NCI-H524 treated with DMSO at 0.1 percent for 48 hours (cell line): Measurements from ENCODE around the gene RGS14.
"Not testable (repeated sequence)": the region's sequence is repeated elsewhere in the genome, so short reads cannot be mapped to it uniquely, and the experiment has no call there.

Experiments used
- DNase-seq: peaks from one replicate; lab custom pipeline; 2025; lab: John Stamatoyannopoulos, UW

The RGS14 gene

DNA sequence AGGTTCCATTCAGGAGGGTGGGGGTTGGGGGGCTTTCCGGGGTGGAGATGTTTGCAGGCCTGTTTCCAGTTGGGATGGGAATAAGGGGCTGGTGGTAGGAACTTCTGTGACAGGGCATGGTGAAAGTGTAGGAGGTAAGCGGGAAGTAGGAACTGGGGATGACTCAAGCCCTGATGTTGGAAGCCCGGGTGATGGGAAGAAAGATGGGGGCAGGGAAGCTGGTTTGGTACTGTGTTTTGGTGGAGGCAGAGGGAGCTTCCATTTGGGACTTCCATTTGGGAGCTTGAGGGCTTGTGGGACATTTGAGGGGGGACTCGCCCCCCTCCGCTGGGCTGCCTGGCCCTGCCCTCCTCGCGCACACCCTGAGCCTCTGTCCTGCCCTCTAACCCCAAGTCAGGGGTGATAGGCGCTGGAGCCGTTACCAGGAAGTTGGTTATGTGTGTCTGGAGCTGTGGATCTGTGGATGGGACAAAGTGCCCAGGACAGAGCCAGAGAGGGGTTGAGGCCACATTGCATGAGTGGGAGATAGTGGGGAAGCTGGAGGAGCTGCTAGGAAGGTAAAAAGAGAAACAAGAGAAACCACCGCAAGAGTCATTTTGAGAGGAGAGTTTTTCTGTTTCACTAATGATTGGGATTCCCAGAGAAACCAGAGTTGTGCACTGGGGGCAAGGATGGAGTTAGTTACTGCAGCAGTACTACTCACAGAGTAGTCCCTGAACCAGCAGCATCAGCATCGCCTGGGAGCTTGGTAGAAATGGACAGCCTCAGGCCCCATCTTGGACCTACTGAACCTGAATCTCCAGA, 6.6 kb downstream of the RGS14 start:
- DNase-seq, result no peak

- peak; percentile 33 for DNase-seq
Observed at GRCh38 chr5:177365845-177366527, 8.3 kb downstream of the RGS14 start.

DNA sequence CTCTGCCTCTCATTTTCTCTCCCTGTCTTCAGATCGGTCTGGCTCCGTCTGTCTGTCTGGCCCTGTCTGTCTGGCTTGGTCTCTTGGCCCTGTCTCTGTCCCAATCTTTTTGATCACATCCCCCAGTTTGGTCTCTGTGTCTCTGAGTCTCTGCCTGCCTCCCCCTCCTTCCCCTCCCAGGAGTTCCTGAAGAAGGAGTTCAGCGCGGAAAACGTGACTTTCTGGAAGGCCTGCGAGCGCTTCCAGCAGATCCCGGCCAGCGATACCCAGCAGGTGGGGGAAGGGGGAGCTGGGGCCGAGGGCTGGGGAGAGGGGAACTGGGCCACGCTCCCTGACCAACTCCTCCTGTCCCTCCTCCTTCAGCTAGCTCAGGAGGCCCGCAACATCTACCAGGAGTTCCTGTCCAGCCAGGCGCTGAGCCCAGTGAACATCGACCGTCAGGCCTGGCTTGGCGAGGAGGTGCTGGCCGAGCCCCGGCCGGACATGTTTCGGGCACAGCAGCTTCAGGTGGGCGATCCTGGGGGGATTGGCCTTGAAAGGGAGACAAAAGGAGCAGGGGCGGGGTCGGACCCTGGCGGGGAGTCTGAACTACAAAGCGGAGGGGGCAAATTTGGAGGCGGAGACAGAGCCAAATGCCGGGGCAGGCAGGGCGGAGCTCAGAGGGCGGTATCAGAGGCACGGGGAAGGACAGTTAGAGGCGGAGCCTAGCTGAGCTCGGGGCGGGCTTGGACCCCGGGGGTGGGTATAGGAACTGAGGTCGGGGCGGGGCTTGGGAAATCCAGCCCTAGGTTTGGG, 9.0 kb downstream of the RGS14 start:
- no peak for DNase-seq

DNA sequence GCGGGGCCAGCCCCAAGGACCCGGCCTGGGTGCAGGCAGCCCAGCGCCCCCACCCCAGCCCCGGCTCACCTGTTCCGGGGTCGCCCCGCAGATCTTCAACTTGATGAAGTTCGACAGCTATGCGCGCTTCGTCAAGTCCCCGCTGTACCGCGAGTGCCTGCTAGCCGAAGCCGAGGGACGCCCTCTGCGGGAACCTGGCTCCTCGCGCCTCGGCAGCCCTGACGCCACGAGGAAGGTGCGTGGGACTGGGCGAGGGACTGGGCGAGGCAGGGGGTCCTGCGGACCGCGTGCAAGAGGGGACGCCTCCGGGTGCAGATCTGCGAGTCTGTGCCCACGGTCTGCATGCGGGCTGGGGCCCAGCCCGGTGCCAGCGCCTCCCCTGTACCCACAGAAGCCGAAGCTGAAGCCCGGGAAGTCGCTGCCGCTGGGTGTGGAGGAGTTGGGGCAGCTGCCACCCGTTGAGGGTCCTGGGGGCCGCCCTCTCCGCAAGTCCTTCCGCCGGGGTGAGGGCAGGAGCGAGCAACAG, 9.7 kb downstream of the RGS14 start:
- DNase-seq, result no peak

DNA sequence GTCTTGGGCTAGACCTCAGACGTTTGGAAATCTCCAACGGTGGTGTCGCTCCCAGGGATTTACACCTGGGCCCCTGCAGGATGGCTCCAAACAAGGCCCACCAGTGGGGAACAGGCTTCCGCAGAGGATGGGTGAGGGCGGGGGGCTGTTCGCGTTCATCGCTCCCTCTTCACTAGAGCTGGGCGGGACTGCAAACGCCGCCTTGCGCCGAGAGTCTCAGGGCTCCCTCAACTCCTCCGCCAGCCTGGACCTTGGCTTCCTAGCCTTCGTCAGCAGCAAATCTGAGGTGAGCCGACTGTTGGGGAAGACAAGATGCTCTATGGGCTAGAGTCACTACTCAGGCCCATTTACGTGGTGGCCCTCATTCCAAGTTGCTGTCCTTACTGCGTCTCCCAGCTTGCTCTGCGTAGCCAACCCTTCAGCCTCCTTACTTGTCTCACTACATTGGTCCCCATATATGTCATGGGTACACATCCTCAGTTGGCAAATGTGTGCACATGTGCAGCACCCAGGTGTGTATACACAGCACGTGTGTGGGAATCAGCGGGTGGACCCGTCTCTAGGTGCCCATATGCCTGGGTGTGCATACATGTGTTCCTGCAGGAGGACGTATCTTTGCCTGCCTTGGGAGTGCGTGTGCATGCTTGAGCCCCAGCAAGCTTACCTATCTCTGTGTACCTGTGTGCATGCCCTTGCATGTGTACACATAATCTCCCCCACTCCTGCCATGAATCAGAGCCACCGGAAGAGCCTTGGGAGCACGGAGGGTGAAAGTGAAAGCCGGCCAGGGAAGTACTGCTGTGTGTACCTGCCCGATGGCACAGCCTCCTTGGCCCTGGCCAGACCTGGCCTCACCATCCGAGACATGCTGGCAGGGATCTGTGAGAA, 10.5 kb downstream of the RGS14 start:
- no peak for DNase-seq

DNA sequence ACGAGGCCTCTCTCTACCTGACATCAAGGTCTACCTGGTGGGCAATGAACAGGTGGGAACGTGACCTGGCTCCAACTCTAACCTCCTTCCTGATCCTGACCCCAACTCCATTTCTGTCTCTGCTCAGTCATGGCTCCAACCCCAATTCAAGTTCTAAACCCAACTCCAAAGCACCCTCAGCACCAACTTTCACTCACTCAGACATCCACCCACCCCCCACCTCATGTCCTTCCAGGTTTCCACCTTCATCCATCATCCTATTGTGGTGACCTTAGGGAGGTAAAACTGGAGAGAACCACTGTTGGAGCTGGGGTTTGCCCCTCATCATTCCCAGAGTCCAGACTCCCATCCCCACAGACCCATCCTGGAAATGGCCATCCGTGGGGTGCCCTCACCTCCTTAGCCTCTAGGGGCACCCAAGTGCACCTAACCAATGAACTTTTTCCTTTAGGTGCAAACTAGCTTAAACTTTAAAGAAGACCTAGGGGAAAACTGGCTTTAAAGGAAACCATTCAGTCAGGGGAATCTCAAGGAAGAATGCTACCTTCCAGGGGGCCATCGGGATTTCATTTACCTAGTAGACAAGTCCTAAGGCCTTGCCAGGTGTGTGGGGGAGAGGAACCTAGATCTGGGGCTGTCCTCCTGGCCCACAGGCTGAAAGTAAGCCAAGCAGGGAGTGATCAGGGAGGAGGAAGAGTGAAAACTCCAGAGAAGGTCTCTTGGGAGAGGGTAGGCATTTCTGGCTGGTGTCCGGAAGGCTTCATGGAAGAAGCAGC, 11.3 kb downstream of the RGS14 start:
- no peak for DNase-seq

GRCh38 chr5:177369645-177370440, 12.1 kb downstream of the RGS14 start:
- no peak for DNase-seq

DNA sequence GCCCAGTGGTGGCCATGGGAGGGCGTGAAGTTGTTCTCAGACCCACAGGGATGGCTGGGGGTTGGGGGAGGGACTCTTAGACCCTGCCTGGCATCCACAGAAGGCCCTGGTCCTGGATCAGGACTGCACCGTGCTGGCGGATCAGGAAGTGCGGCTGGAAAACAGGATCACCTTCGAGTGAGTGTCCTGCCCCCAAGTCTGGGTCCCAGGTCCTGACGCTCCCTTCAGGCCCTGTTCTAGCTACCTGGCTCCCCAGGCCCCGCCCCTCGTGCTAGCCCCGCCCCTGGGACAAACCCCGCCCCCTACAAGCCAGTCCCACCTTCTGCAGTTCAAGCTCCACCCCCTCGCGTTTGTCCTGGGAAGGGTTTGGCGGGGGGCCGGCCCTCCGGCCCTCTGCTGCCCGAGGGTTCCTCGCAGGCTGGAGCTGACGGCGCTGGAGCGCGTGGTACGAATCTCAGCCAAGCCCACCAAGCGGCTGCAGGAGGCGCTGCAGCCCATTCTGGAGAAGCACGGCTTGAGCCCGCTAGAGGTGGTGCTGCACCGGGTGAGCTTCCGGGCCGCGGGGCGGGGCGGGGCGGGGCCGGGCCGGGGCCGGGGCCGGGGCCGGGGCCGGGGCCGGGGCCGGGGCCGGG, 12.9 kb downstream of the RGS14 start:
- peak; percentile 55 for DNase-seq

GRCh38 chr5:177371120-177372033, 13.7 kb downstream of the RGS14 start:
- no peak for DNase-seq

DNA sequence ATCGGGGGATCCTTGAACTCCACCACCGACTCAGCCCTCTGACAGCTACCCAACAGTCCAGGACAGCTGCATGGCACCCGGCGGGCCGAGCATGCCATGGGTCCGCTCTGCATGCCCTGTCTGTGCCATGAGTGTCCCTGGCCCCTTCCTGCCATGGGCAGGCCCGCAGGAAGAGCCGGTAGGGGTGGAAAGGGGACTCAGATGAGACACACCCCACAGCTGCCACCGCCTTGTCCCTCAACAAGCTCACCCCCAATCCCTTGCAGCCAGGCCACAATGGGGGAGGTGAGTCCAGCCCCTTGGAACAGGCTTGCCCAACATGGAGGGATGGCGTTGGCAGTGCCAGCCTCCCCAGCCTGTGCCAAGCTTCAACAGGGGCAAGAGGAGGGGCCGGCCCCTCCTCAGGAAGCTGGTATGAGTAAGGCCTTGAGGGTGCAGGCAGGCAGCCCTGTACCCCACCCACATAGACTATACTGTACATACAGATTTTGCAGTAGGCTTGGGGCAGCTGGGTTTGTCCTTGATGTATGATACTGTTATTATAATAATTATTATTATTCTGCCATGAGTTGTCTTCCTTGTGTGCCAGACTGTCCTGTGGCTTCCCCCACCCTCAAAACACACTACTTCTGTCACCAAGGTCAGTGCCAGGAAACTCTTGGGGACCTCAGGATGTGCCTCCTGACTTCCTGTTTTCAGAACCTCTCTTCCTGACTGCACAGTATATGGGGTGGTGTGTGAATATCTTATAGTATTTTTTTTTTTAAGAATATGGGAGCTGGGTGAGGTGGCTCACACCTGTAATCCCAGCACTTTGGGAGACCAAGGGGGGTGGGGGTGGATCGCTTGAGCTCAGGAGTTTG, 14.5 kb downstream of the RGS14 start:
- no peak for DNase-seq

GRCh38 chr5:177372910-177373309, 15.2 kb downstream of the RGS14 start:
- no peak for DNase-seq

GRCh38 chr5:177373806-177374205, 16.1 kb downstream of the RGS14 start:
- no peak for DNase-seq

GRCh38 chr5:177374211-177374610, 16.5 kb downstream of the RGS14 start:
- no peak for DNase-seq

GRCh38 chr5:177375516-177375915, 17.8 kb downstream of the RGS14 start:
- DNase-seq, result not testable (repeated sequence)

DNA sequence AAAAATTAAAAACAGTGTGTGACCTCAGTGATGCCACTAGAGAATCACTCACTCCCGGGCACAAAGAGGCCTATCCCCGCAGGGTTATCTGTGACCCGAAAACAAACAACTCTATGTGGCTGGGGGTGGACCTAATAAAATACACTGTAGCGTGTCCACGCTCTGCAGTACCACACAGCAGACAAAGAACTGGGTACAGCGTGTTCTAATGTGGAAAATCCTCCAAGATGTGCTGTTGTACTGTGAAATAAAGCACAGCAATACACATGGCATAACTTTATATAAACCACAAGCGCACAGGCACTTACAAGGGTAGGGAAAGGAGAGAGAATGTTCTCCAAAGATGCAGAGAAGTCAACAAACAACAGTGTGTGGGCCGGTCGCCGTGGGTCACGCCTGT, 18.4 kb downstream of the RGS14 start:
- DNase-seq, result no peak

DNA sequence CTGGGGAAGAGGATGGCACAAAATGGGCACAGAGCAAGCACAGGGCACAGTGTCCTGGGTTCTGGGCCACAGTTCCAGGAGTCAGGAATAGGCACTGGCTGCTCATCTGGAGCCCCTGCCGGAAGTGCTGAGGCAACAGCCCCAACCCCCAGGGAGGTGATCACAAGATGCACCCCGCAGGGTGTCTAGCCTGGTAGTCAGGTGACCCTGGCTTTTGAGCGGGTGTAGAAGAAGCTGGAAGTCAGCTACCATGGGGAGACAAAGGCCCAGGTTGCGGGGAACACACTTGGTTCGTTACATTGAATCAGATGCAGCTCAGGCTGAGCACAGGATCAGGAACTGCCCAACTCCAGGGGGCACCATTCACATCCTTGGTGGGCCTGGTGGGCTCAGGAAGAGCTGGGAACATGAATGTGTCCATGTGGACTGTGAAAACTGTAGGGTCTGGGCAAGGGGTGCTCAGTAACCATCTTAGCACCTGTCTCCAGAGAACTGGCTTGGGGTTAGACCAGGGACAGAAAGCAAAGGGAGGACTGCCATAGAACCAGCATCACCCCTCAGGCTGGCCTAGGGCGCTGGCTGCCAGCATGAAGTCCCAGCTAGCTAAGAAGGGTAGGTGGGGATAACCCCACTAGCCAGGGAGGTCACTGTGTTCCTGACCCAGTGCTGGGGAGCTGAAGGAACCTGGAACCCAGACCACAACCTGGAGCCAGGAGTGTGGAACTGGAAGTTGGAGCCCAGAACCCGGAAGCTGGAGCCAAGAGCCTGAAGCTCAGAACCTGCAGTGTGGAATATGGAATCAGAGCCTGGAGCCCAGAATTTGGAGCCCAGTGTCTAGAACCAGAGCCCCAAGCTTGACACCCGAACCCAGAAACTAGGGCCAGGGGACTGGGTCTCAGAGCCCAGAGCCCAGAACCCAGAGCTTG, 20.4 kb downstream of the RGS14 start:
- no peak for DNase-seq
